Glomerular endothelial cell (primary cell): Measurements from ENCODE around the gene HMGN3. TPM values are rescaled to one million over a fixed set of nuclear protein-coding genes. Genes with fewer than 3 reads are reported as not detected.

ENCODE experiments used
- DNase-seq: peaks from one replicate; pipeline ENCODE4 v3.0.0-alpha.2; 2011; ENCODE audit warnings: low read depth, low spot score; ENCODE audit errors: extremely low read depth
- total RNA-seq: library from RNA; depleted of rRNA; stranded (reverse); fragments of >200 nt; gene quantifications from 2 replicates; pipeline ENCODE4 v1.2.3, GENCODE V29; 2015

Gene HMGN3
- total RNA-seq, 1 donor from 2014 or later, result 44.3 TPM

DNA sequence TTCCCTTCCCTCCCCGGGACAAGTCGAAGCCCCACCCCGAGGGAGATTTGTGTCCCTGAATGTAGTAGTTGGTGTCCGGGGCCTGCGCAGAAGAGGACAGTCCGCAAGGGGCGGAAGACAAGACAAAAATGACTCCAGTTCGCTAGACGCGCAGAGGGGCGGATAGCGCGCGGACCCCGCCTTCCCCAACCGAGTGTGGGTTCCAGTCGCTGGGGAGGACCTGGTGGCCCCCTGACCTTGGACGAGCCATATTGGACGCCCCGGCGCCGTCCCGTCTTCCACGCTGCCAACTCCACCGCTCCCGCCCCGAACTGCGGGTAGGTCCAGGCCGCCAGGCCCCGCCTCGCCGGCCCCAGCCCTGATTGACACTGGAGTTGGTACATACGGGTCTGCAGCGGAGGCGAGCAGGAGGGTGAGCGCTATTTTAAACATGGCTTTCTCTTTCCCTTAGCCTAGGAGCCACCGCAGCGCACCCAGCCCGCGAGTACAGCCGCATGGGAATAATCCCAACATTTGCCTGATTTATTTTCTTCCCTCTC lies 802 bp downstream of the HMGN3 start:
- DNase-seq, result no peak

DNA sequence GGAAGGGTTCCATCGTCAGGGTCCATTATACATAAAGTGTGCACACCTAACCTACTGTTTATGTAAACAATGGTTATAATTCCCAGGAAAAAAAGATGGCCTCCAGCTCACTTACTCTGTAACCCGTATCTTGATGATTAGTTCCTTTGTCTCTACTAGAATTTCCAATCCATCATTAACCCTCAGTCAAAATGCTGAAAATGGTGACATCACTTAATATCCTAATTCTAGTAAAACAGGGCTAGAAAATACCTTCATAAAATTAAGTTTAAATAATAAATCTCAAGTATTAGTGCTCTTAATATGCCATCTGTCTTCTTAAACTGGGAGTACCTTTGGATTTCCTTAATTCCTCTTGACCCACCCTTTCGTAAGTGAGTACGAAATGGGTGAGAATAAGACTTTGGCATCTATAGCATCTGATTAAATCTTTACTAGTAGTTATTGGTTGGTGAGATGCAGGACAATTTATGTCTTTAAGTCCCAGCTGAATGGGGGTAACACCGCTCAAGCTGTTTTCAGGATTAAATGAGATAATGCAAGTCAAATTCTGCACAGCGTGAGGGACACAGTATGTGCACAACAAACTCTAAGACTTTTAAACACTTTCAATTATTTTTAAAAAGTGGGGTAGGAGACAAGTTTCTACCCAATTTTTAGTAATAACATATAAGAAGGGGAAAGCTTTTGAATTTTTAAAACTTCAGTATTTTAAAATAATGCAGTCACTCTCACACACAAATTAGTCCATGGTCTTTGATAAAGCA lies 1.6 kb downstream of the HMGN3 start:
- no peak for DNase-seq

DNA sequence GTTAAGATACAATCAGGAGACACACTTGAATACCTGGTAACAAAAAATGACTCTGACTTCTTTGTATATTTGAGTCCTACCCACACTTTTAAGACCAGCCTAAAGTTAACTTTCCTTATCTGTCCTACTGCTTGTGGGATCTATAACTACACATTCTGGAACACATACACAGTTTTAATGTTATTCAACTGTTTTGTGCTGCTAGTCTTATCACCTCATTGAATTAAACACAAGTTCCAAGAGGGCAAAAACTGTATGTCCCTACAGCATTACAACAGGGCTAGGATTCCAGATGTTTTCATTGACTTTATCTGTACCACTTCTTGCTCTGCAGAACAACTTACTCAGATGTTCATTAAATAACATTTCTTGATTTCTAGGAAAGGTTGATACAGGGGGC lies 2.8 kb downstream of the HMGN3 start:
- no peak for DNase-seq

DNA sequence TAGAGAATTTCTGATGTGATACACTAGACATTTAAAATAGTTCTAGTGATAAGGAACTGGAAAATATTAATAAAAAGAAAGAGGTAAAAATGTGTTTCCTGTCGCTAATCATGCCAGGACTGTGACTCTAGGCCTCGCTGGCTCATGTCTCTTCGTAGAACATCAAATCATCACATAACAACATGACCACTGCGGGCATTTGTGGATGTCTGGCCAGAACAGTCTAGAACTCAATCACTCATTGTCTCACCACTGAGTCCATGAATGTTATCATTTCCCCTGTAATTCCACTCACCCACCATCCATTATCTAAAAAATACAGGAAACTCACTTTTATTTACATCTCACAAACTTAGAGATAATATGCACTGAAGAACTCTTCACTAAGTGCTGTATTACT lies 3.4 kb downstream of the HMGN3 start:
- no peak for DNase-seq

DNA sequence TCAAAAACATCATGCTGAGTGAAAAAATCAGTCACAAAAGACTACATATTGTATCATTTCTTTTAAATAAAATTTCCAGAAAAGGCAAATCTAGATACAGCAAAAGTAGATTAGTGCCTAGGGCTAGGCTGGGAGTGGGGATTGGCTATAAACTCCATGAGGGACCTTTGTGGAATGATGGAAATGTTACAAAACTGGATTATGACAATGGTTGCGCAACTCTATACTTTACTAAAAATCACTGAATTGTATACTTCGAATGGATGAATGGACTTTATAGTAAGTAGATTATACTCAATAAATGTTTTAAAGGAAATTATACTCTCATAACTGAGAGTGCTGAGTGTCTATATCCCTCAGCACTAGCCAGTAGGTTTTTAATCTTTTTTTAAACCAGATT lies 4.3 kb downstream of the HMGN3 start:
- no peak for DNase-seq

DNA sequence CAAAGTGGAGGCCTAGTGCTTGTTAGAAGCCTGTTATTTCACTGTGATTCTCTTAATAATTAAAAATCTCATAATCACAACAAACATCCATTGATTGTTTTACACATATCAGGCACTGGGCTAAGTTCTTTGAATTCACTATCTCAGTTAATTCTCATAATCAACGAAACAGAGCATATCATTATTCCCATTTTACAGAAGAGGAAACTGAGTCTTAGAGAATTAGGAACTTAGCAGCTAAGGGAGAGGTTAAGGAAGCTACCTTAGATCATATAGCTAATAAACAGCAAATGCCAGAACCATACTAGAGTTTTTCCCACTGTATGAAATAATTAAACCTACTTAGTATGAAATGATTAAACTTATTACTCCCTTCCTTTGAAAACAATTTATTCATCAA lies 7.0 kb downstream of the HMGN3 start:
- DNase-seq, result no peak

DNA sequence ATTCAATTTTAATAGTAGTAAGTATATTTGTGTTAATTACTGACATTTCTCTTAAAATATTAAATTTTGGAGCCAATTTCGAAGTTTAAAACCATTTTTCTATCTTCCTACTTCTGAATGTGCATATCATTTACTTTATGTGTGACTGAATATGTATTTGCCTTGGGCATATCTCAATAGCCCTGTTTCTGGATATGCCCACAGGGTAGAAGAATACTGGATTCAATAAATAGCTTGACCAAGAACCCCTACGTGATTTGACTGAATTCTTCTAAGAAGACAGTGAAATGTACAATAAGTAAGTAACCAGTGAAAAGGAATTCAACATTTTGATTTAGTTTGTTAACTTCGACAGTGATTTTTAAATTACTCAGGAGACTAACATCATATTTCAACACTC lies 7.8 kb downstream of the HMGN3 start:
- DNase-seq, result no peak

DNA sequence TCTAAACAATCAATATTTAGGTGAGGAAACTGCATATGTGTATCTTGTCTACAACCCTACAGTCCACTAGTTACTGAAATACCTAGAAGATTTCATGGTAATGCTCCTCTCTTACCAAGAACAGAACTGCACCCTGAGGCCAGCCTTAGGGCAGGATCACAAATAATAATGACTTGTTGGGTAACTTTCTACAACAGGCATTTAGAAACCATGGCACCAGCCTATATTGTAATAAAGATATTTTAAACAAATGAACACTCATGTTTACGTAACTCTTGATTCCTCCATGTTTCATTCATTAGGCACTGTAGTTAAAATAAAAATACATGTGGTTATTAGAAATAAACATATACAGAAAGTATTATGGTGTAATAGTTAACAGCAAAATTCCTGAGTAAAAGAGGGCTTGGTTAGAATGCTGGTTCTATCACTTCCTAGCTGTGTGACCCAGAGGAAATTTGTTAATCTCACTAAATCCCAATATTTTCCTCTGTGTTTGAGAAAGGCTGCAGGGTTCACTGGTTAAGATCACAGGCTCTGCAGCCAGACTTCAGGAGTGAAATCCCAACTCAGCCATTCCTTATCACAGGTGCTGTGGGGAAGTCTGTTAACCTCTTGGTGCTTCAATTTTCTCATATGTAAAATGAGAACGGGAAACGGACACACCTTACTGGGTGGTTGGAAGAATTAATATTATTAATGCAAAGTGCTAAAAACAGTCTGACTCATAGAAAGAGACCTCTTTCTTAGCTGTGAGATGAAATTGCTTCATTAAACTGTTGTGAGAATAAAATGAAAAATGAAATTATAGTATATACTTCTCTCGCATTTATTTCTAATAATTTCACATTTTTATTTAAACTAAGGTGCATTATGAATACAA lies 8.5 kb downstream of the HMGN3 start:
- DNase-seq, result no peak

DNA sequence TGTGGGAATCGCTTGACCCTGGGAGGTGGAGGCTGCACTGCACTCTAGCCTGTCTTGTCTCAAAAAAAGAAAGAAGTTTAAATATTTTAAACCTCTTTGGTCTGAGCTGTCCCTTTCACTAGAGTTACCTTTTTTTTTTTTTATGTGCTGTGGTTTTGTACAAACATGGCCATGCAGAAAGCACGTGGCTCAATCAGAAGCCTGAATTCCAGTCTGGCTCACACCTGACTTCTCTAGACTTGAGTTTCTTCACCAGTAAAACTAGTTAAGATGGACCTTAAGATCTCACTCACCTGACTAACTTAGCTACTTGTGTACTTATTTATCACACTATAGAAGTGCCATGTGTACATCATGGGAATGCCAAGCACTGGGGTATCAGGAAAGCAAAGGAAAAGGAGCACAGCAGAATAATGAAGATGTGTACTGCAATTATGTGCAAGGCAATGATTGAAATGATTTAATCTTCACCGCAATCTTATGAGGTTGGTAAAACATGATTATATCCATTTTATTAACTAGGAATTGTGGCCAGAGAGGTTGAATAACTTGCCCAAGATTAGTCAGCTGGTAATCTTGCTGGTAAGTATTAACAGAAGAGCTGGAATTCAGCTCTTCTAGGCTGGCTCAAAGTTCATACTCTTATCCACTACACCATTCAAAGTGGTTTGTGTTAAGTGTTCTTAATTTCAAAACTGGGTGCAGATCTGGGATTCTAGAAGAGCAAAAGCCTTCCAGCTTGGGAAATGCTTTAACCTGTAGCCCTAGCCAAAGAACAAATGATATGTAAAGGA lies 10.7 kb downstream of the HMGN3 start:
- no peak for DNase-seq

DNA sequence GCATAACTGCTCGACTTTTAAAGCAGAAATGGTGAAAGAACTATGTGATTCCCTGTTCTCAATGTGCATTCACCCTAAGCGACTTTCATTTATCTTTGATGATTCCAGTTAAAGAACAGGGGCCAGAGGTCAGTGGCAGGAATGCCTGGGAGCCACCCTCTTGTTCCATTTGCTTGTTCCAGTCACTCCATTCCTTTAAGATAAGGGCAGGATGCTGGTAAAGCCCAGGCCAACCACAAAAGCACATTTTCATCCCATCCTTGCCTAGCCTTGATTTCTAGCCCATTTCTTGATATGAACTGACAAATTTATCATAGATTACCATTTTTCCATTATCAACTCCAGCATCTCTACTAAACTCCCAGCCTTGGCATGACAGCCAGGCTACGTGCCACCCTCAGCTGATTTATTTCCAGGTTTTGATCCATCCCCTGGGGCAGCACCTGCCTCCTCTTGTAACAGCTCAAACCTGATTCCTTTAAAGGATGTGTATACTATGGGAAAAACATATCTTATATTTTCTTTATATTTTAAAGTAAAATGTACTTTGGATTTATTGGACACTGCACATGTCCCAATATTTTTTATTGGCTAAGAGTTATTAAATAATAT lies 19.2 kb downstream of the HMGN3 start:
- no peak for DNase-seq

DNA sequence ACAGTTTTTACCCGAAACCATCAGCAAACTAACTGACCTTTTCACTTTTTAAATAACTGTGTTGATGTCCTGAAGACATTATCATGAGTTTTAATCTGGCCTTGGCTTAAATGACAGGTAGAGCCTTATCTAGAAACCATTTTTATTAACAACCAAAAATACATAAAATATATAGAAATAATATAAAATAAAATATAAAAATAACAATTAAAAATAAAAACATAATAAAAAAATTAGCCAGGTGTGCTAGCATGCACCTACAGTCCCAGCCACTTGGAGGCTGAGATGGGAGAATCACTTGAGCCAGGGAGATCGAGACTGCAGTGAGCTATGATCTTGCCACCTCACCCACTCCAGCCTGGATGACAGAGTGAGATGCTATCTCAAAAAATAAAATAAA lies 21.6 kb downstream of the HMGN3 start:
- no peak for DNase-seq

DNA sequence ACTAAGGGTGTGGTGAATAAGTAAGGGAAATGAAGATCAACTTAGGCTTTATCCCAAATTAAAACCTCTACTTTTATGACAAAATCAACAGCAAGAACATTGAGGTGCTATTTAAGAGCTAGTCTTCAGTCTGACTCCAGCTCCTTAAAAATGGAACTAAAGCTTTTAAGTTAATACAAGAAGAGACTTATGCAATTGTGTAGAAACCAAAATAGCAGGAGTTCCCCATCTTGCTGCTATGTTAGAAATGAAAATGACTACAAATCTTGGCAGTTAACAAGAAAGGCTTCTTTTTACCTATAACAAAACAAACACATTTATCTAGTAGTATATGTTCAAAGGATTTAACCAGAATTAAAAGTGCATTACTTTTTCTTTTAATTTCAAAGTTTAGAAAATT lies 25.7 kb downstream of the HMGN3 start:
- DNase-seq, result no peak

DNA sequence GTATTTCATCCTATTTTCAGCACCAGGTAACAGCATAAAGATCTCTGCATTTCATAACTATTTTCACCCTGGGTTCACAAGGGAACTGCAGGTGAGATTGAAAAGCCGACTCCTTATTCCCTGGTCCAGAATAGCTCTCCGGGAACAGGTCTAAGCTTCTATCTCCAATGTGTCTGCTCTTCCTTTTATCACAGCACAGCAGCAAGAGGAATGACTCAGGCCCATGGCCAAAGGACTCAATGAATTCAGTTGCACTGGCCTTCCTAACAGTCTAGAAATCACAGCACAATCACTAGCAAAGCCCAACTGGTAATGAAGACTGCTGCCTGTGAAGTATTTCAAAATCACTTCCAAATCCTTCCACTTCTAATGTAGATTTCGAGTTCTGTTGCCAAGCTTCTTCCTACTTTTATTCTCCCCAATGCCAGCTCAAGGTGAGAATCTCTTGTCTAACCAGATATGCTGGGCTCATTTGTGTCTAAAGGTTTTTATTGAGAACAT lies 30.7 kb downstream of the HMGN3 start:
- DNase-seq, result no peak

DNA sequence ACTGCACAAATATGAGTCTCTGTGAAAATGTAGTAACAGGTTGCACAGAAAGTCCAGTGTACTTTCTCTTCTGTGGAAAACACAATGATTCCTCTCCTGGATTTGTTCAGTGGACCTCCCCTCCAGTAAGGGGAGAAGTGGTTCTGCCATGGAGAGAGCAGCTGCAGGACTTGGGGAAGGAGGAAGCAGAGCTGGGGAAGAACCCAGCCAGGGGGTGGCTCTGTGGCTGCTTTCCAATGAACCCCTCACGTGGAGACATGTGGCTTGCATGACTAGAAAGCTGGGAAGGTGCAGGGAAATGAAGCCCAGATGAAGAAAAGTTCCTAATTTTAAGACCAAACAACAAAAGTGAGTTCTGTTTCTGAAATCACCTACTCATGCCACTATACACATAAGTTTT lies 31.9 kb downstream of the HMGN3 start:
- DNase-seq, result no peak

DNA sequence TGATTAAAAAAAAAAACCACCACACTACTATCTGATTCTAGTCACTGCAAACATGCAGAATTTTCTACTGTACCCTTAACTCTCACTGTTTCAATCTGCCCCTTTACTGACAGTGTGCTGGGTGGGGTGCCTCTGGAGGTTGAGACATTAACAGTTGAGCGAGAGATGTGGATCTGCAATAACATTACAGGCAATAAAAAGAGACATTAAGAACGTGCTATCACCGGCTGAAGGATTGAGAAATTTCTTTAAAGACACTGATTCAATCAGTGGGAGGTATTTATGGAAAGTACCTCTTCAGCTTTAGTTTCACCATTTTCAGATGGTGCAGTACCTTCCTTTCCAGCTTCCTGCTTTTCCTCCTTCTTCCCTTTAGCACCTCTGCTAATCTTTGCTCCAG lies 32.5 kb downstream of the HMGN3 start:
- no peak for DNase-seq

DNA sequence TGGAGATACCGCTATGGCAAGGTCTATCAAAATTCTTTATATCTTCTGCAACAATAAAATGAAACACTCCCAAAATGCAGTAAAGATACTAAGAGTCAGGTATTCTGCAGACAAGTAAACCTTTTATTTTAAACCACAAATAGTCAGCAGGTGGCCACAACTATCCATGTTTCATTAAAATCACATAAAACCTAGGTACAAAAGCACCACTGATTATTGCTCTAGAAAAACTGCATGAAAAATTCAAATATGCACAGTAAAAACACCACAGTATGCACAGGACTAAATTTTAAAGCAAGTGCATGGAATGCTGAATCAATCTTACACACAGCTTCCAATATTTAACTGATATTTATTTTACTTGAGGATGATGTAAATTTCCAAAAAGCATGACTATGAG lies 33.3 kb downstream of the HMGN3 start:
- DNase-seq, result no peak

DNA sequence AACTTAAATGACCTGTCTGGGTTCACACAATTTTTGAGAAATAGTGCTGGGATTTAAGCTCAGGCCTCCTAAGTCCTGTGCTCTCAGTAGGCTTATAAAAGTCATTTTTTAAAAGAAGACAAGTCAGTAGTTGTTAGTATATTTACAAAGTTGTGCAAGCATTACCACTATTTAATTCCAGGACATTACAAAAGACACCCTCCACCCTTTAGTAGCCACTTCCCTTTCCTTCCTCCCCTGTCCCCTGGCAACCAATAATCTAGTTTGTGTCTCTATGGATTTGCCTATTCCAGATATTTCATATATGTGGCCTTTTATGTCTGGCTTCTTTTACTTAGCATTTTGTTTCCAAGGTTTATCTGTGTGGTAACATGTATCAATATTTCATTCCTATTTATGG lies 37.6 kb downstream of the HMGN3 start:
- DNase-seq, result no peak

DNA sequence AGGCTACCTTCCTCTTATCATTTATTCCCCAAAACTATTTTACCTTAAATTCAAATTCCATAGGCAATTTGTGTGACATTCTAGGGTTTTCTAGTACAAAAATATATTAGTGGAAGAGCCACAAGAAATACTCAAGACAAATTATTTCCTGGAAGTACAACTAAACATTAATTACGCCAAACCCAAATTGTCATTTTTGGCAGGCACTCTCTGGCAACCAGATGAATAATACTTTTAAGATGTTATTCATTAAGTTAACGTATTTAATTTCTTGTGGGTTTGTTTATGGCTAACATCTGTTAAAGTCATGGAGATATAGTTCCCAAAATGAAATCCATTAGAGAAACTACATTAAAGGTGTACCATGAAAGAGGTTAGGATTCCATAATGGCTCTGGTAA lies 40.5 kb downstream of the HMGN3 start:
- no peak for DNase-seq

DNA sequence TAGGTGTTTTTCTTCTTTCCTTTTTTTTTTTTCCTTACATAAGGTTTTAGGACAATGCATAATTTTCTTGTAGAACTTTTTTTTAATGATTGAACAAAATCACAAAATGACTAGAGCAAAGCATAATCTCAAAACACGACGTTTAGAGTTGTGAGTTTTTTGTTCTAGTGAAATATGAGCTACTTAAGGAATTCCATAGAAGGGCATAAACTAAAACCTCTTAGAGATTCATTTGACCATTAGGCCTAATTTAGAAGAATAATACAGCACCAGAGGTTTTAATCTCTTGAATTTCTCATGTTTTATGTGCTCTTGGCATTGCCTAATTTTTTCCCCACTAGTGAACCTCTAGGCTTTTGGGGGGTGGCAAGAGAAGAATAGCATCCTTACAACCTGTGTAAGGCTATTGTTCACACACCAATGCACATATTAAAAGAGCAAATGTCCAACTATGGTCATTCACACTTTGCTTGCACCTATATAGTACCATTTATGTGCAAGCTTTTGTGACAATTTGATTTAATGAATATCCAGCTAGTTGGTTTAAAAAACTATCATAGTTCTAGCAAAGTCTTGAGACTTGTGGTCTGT lies 44.6 kb downstream of the HMGN3 start:
- DNase-seq, result no peak

DNA sequence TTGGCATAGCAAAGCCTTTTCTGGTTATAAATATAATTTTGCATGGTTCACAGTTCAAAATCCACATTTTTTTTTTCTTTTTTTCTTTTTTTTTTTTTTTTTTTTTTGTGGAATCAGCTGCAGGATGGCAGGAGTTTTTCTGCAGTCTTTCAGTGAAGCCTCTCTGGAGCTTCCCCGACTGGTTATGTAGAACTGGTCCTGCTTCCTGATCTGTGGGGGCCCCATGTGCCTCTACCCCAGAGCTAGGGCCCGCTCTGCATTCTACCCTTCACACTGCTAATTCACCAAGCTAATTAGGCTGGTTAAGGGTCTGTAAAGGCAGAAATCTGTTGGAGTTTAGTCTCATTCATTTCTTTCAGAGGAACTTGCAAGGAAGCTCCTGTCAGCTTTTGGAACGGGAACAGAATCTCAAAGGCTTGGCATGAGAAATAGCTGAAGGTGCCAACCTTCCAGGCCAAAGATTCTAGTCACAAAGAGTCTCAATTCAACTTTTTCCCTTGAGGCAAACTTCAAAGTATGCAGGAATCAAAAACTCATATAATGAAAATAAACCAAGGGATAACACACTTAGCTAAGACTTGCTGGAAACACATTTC lies 45.5 kb downstream of the HMGN3 start:
- no peak for DNase-seq
